CD14-positive monocyte (primary cell): ENCODE data around the gene PIGM. TPM values are rescaled to one million over a fixed set of nuclear protein-coding genes. Genes with fewer than 3 reads are reported as not detected.

ENCODE experiments used
- DNase-seq, 3 donors: peaks; one replicate each; pipeline ENCODE4 v3.0.0-alpha.2; 2011 to 2022
- H2AFZ ChIP-seq: 2 replicates; pipeline ENCODE4 v1.6.0; 2012; ENCODE audit warnings: mild to moderate bottlenecking, low read depth, low read length, inconsistent platforms; ENCODE audit not compliant: insufficient read depth, poor library complexity, severe bottlenecking
- H3K27ac ChIP-seq, 2 donors: 1 replicate in 1 of 2; 2 replicates in 1 of 2; pipeline ENCODE4 v1.5.1; 2012 to 2013; ENCODE audit warnings: low read length in 2 of 2, control low read depth in 1 of 2, inconsistent platforms in 1 of 2, low read depth in 1 of 2, mild to moderate bottlenecking in 1 of 2
- H3K27me3 ChIP-seq, 2 donors: one replicate each; pipeline versions ENCODE4 v1.6.0 to v1.6.1; 2011 to 2013; ENCODE audit warnings: low read length in 2 of 2; ENCODE audit not compliant: control insufficient read depth in 2 of 2, insufficient read depth in 2 of 2
- H3K36me3 ChIP-seq, 2 donors: replicated peaks in 1 of 2; 1 replicate in 1 of 2; 2 replicates in 1 of 2; pipeline versions ENCODE4 v1.5.1 to v1.6.1; 2012 to 2013; ENCODE audit warnings: low read length in 2 of 2, control low read depth in 1 of 2, inconsistent platforms in 1 of 2, mild to moderate bottlenecking in 1 of 2; ENCODE audit not compliant: insufficient read depth in 2 of 2, control insufficient read depth in 1 of 2
- H3K4me1 ChIP-seq, 2 donors: 1 replicate in 1 of 2; 2 replicates in 1 of 2; pipeline versions ENCODE4 v1.5.1 to v1.6.1; 2012 to 2013; ENCODE audit warnings: low read length in 2 of 2, control low read depth in 1 of 2, inconsistent platforms in 1 of 2, mild to moderate bottlenecking in 1 of 2, moderate library complexity in 1 of 2; ENCODE audit not compliant: insufficient read depth in 2 of 2, control insufficient read depth in 1 of 2
- H3K4me2 ChIP-seq: replicated peaks from 2 replicates; pipeline ENCODE3; 2012; ENCODE audit warnings: low read length, moderate library complexity, mild to moderate bottlenecking; ENCODE audit not compliant: poor library complexity, severe bottlenecking; ENCODE audit errors: extremely low read depth
- H3K4me3 ChIP-seq, 3 experiments: fragments of 200-600 bp in 1 of 3; sonication (generic) in 1 of 3; replicated peaks in 1 of 3; 1 replicate in 2 of 3; 2 replicates in 1 of 3; pipeline ENCODE4 v1.5.1; 2011 to 2013; ENCODE audit warnings: low read length in 3 of 3, mild to moderate bottlenecking in 3 of 3, control low read depth in 2 of 3, low read depth in 2 of 3, inconsistent platforms in 1 of 3, moderate library complexity in 1 of 3
- H3K79me2 ChIP-seq: 2 replicates; pipeline ENCODE4 v1.6.0; 2012; ENCODE audit warnings: mild to moderate bottlenecking, control low read depth, inconsistent platforms, low read length, moderate library complexity; ENCODE audit not compliant: insufficient read depth
- H3K9ac ChIP-seq: 2 replicates; pipeline ENCODE4 v1.6.0; 2017; ENCODE audit warnings: low read length, mild to moderate bottlenecking; ENCODE audit not compliant: insufficient read depth, poor library complexity, severe bottlenecking
- H3K9me3 ChIP-seq, 2 donors: replicated peaks in 1 of 2; 1 replicate in 1 of 2; 2 replicates in 1 of 2; pipeline versions ENCODE4 v1.5.1 to v1.6.1; 2012 to 2013; ENCODE audit warnings: low read length in 2 of 2, control low read depth in 1 of 2; ENCODE audit not compliant: control insufficient read depth in 1 of 2, insufficient read depth in 1 of 2
- H4K20me1 ChIP-seq: 2 replicates; pipeline ENCODE4 v1.6.0; 2012; ENCODE audit warnings: mild to moderate bottlenecking, low read length, control low read depth, moderate library complexity; ENCODE audit not compliant: insufficient read depth
- H3K27ac Mint-ChIP-seq, 7 donors: one replicate each; pipeline ENCODE4 v1.8.0; 2020; ENCODE audit warnings: mild to moderate bottlenecking in 7 of 7, mixed read lengths in 7 of 7, moderate library complexity in 6 of 7, inconsistent platforms in 2 of 7
- H3K27me3 Mint-ChIP-seq, 3 donors: one replicate each; pipeline ENCODE4 v1.8.0; 2021 to 2022; ENCODE audit warnings: low read depth in 3 of 3, mild to moderate bottlenecking in 3 of 3, mixed read lengths in 3 of 3, moderate library complexity in 3 of 3, inconsistent platforms in 1 of 3
- H3K36me3 Mint-ChIP-seq, 2 donors: one replicate each; pipeline ENCODE4 v1.8.0; 2020; ENCODE audit warnings: mixed read lengths in 2 of 2, inconsistent platforms in 1 of 2, mild to moderate bottlenecking in 1 of 2
- H3K4me1 Mint-ChIP-seq: one replicate; pipeline ENCODE4 v1.8.0; 2020; ENCODE audit warnings: mild to moderate bottlenecking, mixed read lengths
- H3K4me3 Mint-ChIP-seq, 2 donors: one replicate each; pipeline ENCODE4 v1.8.0; 2020; ENCODE audit warnings: mild to moderate bottlenecking in 2 of 2, mixed read lengths in 2 of 2, moderate library complexity in 1 of 2
- H3K9me3 Mint-ChIP-seq, 7 donors: one replicate each; pipeline ENCODE4 v1.8.0; 2020 to 2022; ENCODE audit warnings: mixed read lengths in 7 of 7, mild to moderate bottlenecking in 6 of 7, moderate library complexity in 6 of 7, inconsistent platforms in 2 of 7
- WGBS: methylation state at CpG from one replicate; pipeline ENCODE4 v1.1.5; 2013; ENCODE audit warnings: missing lambda C conversion rate; ENCODE audit not compliant: insufficient coverage; 5-methylcytosine and 5-hydroxymethylcytosine counted together
- intact Hi-C, 2 donors: fragments of 100-400 bp; cut with micrococcal nuclease; formaldehyde crosslinking; loops; one replicate each; pipeline versions ENCODE4 v1.15.0 to v1.15.1; 2023
- polyA plus RNA-seq, 3 donors: library from polyadenylated mRNA; depleted of rRNA in 1 of 3; unstranded in 2 of 3; stranded (reverse) in 1 of 3; fragments of 300-500 nt in 2 of 3; fragments of >200 nt in 1 of 3; fragmentation: Illumina TruSeq in 2 of 3; gene quantifications; 1 replicate in 2 of 3; 2 replicates in 1 of 3; pipeline ENCODE4 v1.2.3, GENCODE V29; 2012 to 2021
- TF ChIP-seq, protein P1 (sequence below): fragments of 200-600 bp; IDR thresholded peaks from one replicate; pipeline ENCODE4 v1.8.0; 2022; ENCODE audit warnings: antibody characterized with exemption, mild to moderate bottlenecking

Gene PIGM
- polyA plus RNA-seq, 3 donors: 3.7 to 4.2 (median 4.0) TPM

- peaks cover 6% of the 10 kb centered on the region for H3K4me1 Mint-ChIP-seq
- no peak for DNase-seq
- 83% methylated on average over 2 of the region's 5 CpGs for WGBS
- no peak overlapping the region for H3K4me3 ChIP-seq
- H3K4me2 ChIP-seq: no peak overlapping the region
- H3K36me3 ChIP-seq: no peaks in the 10 kb centered on the region
- no peak overlapping the region for H3K27ac Mint-ChIP-seq
- H3K36me3 Mint-ChIP-seq: peaks cover 2 to 9% of the 10 kb centered on the region in 2 donors
- no peaks in the 10 kb centered on the region for H3K9me3 ChIP-seq
- no peaks in the 10 kb centered on the region for H3K79me2 ChIP-seq
- no peaks in the 10 kb centered on the region for H4K20me1 ChIP-seq
- intact Hi-C loops: no loop called here
- no peak overlapping the region for H3K27ac ChIP-seq
- H3K9ac ChIP-seq: no peak overlapping the region
- H3K4me3 Mint-ChIP-seq: no peak overlapping the region
- H3K4me1 ChIP-seq: no peaks in the 10 kb centered on the region
- H2AFZ ChIP-seq: no peak overlapping the region
- TF ChIP-seq, protein P1, sequence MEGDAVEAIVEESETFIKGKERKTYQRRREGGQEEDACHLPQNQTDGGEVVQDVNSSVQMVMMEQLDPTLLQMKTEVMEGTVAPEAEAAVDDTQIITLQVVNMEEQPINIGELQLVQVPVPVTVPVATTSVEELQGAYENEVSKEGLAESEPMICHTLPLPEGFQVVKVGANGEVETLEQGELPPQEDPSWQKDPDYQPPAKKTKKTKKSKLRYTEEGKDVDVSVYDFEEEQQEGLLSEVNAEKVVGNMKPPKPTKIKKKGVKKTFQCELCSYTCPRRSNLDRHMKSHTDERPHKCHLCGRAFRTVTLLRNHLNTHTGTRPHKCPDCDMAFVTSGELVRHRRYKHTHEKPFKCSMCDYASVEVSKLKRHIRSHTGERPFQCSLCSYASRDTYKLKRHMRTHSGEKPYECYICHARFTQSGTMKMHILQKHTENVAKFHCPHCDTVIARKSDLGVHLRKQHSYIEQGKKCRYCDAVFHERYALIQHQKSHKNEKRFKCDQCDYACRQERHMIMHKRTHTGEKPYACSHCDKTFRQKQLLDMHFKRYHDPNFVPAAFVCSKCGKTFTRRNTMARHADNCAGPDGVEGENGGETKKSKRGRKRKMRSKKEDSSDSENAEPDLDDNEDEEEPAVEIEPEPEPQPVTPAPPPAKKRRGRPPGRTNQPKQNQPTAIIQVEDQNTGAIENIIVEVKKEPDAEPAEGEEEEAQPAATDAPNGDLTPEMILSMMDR: no peak
- H3K27me3 Mint-ChIP-seq: peaks cover 1 to 7% (median 1%) of the 10 kb centered on the region in 3 donors
- H3K9me3 Mint-ChIP-seq: no peaks in the 10 kb centered on the region
- no peaks in the 10 kb centered on the region for H3K27me3 ChIP-seq
Observed at GRCh38 chr1:160021376-160022074, 10.3 kb downstream of the PIGM start.

DNA sequence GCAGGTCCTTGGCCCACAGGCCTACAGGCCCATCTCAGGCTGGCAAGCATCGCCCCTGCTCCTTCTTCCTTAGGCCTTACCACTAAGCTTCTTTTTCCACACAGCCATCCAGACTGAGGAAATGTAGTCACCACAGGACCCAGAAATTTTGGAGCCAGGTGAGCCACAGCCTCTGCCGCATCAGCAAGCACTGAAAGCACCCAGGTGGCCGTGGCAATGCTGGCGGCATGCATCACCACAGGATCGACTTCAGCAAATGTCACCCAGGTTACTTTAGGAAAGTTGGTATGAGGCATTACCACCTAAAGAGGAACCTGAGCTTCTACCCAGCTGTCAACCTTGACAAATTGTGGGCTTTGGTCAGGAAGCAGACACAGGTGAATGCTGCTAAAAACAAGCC lies 11.6 kb downstream of the PIGM start:
- 70% methylated on average over 5 of the region's 5 CpGs for WGBS
- H3K9me3 ChIP-seq: no peaks in the 10 kb centered on the region

More for the DNA sequence above, 11.6 kb downstream of the PIGM start:
- peaks cover 3% of the 10 kb centered on the region for H3K4me1 Mint-ChIP-seq
- no peak overlapping the region for H3K4me2 ChIP-seq
- H3K4me3 Mint-ChIP-seq: no peak overlapping the region
- TF ChIP-seq, protein P1: no peak
- peaks cover under 1 to 2% of the 10 kb centered on the region in 2 donors for H3K36me3 Mint-ChIP-seq
- no peaks in the 10 kb centered on the region for H3K79me2 ChIP-seq
- H3K9me3 Mint-ChIP-seq: no peaks in the 10 kb centered on the region
- DNase-seq: no peak
- no peak overlapping the region for H3K4me3 ChIP-seq
- H3K27ac ChIP-seq: no peak overlapping the region
- intact Hi-C loops: no loop called here
- H2AFZ ChIP-seq: no peak overlapping the region
- H3K4me1 ChIP-seq: no peaks in the 10 kb centered on the region
- no peaks in the 10 kb centered on the region for H4K20me1 ChIP-seq
- no peak overlapping the region for H3K27ac Mint-ChIP-seq
- no peaks in the 10 kb centered on the region for H3K27me3 ChIP-seq
- H3K9ac ChIP-seq: no peak overlapping the region
- H3K27me3 Mint-ChIP-seq: peaks cover 1 to 7% (median 1%) of the 10 kb centered on the region in 3 donors
- no peaks in the 10 kb centered on the region for H3K36me3 ChIP-seq
